T47D (cell line): Measurements from ENCODE around the gene IDNK.

Experiments used
- DNase-seq, 2 experiments: peaks; one replicate each; pipeline versions ENCODE4 v3.0.0 to v3.0.0-alpha.2; 2011 to 2012; ENCODE audit warnings: low read depth in 1 of 2, low spot score in 1 of 2
- JUND ChIP-seq: IDR thresholded peaks from 2 replicates; pipeline ENCODE4 v1.6.1; 2012; ENCODE audit warnings: low read depth
- in situ Hi-C: cut with HindIII; loops from 2 replicates; pipeline ENCODE4 v1.10.0; 2016; ENCODE audit warnings: low sequenced_read_pairs, low pct_unique_long_range_greater_than_20kb

IDNK gene

DNA sequence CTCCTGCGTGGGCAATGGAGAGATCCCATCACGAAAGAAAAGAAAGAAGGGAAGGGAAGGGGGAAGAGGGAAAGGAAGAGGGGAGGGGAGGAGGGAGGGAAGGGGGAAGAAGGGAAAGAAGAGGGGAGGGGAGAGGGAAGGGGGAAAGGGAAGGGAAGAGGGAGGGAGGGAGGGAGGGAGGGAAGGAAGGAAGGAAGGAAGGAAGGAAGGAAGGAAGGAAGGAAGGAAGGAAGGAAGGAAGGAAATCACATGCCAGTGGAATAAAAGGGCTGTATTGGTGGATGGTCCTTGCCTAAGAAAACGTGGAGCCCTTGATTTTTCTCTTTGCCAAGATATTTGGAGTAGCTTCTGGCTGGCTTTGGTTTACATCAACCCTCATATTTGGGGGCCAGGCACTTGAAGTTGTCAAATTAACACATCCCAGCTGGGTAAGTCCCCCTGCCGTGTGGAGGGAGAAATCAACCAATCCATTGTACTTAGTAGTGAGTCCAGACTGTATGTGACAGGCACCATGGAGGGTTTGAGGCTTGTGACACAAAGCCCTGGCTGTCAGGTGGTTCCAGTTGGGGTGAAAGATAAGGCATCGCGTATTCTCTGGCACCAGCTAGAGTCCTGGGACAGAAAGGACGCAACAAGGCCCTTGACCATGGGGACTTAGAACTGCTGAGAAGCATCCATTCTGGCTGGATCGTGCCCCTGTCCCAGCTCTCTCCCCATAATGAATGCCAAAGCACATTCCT is 23.7 kb downstream of the IDNK start:
- in situ Hi-C loops, result no loop called here
- no peak for DNase-seq

GRCh38 chr9:83649080-83649479 is 26.1 kb downstream of the IDNK start:
- TF ChIP-seq JUND, result no peak
- in situ Hi-C loops, result no loop called here
- peak; percentile 13 to 57 for DNase-seq

More for the DNA sequence above, 23.7 kb downstream of the IDNK start:
- no peak for TF ChIP-seq JUND

DNA sequence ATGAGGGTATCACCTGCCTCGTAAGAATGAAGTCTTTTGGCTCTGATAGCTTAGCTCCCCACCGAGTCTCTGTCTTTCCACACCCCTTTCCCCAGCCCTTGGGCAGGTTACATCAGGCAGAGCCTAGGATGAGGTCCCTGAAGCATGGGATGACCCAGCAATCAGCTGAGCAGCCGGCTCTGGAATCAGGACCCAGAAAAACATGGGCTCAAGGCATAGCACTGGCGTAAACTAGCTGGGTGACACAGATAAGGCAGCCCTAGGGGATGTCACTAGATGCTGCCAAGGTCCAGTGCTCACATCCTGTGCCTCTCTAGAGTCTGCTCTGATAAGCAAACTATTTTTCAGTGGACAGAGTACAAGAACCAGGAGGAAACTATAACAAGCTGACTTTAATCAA is 26.6 kb downstream of the IDNK start:
- in situ Hi-C loops, result no loop called here
- TF ChIP-seq JUND, result no peak
- DNase-seq, result no peak

DNA sequence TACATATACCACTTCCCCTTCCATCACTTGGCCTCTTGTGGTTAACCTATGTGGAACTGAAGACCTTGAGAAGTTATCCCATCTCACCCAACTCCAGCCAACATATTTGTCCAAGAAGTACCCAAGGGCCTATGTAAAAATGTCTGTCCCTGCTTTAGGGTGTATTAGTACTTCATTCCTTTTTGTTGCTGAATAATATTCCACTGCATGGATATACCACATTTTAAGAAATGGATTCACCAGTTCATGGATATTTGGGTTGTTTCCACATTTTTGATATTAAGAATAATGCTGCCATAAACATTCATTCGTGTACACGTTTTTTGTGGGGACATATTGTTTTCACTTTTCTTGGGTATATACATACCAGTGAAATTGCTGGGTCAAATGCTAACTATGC is 28.6 kb downstream of the IDNK start:
- no peak for TF ChIP-seq JUND
- in situ Hi-C loops, result no loop called here
- DNase-seq, result no peak

DNA sequence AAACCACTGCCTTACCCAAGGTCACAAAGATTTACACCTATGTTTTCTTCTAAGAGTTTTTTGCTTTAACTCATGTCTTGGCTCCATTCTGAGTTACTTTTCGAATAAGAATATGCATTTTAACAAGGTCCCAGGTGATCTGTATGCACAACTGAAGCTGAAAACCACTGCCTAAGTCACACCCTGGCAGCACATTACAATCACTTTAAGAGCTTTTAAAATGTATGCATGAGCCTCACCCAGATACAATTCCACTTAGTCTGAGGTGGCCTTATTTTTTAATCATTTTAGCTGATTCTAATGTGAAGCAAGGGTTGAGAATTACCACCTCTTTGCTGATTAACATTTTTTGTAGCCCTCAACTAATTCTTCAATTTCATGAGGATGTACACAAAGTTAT is 29.5 kb downstream of the IDNK start:
- no peak for DNase-seq
- in situ Hi-C loops, result no loop called here
- TF ChIP-seq JUND, result no peak

DNA sequence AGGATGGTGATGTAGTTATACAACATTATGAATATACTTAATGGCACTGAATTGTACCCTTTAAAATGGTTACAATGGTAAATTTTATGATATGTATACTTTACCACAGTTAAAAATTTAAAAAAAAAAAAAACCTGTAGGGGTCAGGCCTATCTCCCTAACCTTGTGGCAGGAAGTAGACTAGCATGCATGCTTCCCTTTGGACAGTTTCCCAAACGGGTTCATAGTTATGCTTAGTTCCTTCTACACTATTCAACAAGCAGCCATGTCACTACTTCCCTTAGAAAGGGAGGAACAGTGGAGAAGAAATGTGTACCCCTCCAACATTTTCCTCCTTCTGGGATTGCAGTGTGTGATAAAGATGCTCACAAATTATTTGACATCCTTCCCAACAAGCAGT is 32.5 kb downstream of the IDNK start:
- in situ Hi-C loops, result no loop called here
- TF ChIP-seq JUND, result no peak
- no peak for DNase-seq

- in situ Hi-C loops, result no loop called here
- no peak for TF ChIP-seq JUND
- DNase-seq, result no peak
Observed at GRCh38 chr9:83656032-83656680, 33.2 kb downstream of the IDNK start.

DNA sequence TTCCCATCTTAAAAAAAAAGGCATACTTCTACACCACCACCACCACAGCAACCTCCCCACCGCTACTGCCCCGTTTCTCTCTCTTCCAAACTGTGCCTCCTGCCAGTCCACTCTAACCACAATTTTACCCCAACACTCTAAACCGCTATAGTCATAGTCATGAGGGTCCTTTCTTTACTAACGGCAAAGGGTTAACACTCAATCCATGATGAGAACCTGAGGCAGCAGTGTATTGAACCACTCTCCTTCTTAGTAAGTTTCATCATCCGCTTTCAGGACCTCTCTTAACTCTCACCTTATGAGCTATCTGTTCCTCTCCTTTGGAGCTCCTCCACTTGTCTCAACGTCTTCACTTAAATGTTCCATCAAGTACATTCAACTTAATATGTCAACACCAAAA is 34.0 kb downstream of the IDNK start:
- no peak for DNase-seq
- in situ Hi-C loops, result no loop called here
- no peak for TF ChIP-seq JUND

GRCh38 chr9:83662933-83663332 is 40.0 kb downstream of the IDNK start:
- DNase-seq, result no peak
- in situ Hi-C loops, result no loop called here
- no peak for TF ChIP-seq JUND

DNA sequence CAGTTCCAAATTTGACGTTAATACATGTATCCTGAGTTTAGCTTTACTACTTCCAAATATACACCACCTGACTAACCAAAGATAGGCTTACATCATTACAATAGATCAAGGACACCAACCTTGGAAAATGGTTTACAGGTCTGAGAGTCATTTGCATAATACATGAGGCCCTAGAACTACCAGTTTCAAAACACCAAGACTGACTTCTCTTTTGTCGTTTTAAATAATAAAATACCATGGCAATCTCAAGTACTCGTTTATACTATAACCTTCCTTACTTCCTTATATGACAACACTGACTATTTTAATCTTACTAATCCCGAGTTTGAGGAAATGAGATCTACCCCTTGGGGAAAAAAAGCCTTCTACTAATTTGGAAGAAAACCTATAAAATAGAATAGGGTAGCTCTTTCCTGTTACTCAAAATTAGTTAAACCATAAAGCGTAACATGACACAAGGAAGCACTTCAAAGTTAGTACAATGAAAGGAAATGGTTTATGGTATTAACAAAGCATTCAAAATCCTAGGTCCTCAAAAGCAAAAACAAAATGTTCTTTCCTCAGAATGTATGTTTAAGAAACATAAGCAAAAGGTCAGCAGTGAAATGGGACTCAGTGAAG is 42.7 kb downstream of the IDNK start:
- DNase-seq, result no peak
- in situ Hi-C loops, result no loop called here
- no peak for TF ChIP-seq JUND

DNA sequence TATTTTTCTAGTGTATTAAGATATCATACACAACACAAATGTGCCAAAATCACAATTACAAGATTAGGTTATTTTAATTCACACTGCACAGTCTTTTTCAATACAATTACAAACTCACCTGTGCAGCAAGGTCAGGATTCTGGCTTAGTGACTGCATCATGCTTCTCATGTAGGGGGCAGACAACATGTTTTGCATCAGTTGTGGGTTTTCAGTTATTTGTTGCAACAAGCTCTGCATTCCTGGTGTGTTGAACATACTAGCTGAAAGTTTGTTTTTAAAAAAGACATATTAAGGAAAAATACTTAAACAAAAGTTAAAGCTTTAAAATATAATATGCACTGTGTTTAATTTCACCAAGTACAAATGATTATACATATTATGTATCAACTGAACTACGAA is 46.1 kb downstream of the IDNK start:
- no peak for DNase-seq
- in situ Hi-C loops, result no loop called here
- no peak for TF ChIP-seq JUND

- DNase-seq, result no peak
- in situ Hi-C loops, result no loop called here
- no peak for TF ChIP-seq JUND
Observed at GRCh38 chr9:83670381-83670780, 47.4 kb downstream of the IDNK start.

GRCh38 chr9:83671451-83671850 is 48.5 kb downstream of the IDNK start:
- no peak for DNase-seq
- in situ Hi-C loops, result no loop called here
- no peak for TF ChIP-seq JUND
